HG03354 (cell line): ENCODE measurements around the gene MACROH2A1.

ENCODE experiments used
- ATAC-seq: cut with Tn5 transposase; IDR thresholded peaks from one replicate; pipeline ENCODE4 v1.9.1; 2021; ENCODE audit warnings: mild to moderate bottlenecking; ENCODE audit not compliant: unreplicated experiment, poor library complexity, severe bottlenecking

Gene MACROH2A1

GRCh38 chr5:135323701-135324132 is 75.3 kb downstream of the MACROH2A1 start:
- no peak for ATAC-seq

DNA sequence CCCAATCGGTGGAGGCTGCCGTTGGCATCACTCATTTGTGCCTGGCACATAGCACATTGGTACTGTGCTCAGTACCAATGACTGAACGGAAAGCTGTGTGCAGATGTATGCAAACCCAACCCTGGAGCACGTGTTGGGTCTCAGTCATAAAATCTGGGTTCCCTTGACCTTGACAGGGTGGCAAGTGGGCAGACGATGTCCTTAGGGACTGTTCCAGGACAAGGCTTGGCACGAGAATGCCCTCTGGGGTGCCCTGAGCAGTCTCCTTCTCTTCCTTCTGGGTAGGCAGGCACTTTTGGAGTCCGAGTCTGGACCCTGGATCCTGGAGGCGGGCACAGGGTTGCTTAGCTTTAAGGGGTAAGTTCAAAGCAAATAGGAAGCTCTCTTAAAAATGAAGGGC is 75.8 kb downstream of the MACROH2A1 start:
- ATAC-seq = no peak

- ATAC-seq = no peak
Measured at GRCh38 chr5:135322744-135323143, 76.3 kb downstream of the MACROH2A1 start.

- no peak for ATAC-seq
Measured at GRCh38 chr5:135322271-135322670, 76.8 kb downstream of the MACROH2A1 start.

- ATAC-seq = no peak
Measured at GRCh38 chr5:135320718-135321484, 78.1 kb downstream of the MACROH2A1 start.

DNA sequence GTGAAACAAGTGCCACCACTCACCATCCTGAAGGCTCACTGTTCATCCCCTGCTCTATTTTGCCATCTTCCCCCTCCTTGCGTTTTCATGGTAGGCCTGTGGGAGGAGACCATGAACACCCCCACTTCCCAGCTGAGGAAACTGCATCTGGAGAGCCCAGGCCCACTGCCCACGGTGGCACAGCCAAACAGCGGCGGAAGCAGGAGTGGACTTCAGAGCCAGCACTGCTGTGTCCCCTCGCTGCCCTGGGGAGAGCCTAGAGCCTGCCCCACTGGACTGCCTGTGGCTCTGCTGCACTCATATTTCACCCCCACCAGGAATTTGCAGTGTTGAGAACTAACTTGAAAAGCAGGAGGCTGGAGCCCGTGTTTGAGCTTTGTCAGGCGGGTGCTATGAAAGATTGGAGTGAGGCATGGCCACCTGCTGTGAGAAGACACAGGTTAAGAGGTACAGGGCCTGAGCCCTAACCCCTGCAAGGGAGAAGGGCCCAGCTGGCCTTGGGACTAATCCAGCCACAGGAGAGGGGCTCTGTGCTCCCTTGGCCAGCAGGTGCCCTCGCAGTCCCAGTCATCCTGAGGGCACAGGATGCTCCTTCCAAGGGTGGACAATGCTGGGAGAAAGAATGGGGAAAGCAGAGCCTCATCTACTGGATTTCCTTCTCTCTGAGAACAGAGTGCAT is 79.0 kb downstream of the MACROH2A1 start:
- no peak for ATAC-seq

DNA sequence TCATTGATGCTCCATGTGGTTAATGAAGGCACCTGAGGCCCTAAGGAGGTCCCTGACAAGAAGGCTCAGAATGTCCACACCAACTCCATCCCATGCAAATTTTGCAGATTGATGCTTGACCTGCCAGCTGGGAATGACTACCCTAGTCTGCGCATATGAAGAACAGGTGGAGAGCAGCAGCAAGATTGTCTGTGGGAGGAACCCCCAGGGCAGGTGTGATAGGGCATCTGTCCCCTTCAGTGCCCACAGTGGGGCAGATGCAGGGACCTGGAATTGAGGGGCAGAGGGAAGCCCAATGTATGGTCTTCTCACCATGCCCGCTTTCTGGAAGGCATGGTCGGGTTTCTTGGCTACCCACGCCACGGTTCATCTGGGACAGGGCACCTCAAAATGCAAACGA is 79.6 kb downstream of the MACROH2A1 start:
- no peak for ATAC-seq

- no peak for ATAC-seq
Measured at GRCh38 chr5:135318924-135319323, 80.1 kb downstream of the MACROH2A1 start.

- ATAC-seq = no peak
Measured at GRCh38 chr5:135318037-135318436, 81.0 kb downstream of the MACROH2A1 start.

DNA sequence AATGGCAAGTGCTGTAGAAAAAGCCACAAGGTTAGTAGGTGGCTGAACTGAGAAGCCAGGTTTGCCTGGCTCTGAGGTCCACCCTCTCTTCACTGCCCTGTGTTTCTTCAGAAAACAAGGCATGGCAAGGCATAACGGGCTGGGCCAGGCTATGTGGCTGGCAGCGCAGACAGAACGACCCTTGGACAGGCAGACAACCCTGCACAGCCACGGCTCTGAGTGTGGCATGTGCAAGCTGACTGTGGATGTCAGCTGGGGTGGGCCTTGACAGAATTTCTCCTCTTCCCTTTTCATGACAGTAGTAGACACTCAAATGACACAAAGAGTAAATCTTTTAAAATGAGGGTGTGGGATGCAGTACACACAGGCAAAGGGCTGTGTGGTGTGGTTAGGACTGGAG is 81.7 kb downstream of the MACROH2A1 start:
- no peak for ATAC-seq

GRCh38 chr5:135315386-135315785 is 83.6 kb downstream of the MACROH2A1 start:
- ATAC-seq = no peak

DNA sequence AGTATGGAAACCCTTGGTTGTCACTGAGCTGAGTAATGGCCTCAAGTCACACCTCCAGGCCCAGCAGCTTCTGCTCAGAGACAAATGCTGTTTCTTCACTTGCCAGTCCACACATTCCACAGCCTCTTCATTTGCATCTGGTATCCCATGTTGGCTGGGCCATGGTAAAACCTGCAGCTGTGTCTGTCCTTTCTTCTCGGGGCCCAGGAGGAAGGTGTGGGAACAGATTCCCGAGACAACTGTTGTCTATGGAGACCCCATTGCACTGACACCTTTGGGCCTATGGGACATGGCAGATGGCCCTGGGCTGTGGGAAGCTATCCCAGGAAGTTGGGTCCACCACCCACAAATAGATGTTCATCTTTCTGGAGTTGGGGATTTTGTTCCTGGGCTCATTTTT is 85.1 kb downstream of the MACROH2A1 start:
- no peak for ATAC-seq

- ATAC-seq = no peak
Measured at GRCh38 chr5:135313405-135313804, 85.6 kb downstream of the MACROH2A1 start.

GRCh38 chr5:135312255-135312935 is 86.6 kb downstream of the MACROH2A1 start:
- ATAC-seq = no peak

GRCh38 chr5:135310328-135310989 is 88.6 kb downstream of the MACROH2A1 start:
- ATAC-seq = no peak

DNA sequence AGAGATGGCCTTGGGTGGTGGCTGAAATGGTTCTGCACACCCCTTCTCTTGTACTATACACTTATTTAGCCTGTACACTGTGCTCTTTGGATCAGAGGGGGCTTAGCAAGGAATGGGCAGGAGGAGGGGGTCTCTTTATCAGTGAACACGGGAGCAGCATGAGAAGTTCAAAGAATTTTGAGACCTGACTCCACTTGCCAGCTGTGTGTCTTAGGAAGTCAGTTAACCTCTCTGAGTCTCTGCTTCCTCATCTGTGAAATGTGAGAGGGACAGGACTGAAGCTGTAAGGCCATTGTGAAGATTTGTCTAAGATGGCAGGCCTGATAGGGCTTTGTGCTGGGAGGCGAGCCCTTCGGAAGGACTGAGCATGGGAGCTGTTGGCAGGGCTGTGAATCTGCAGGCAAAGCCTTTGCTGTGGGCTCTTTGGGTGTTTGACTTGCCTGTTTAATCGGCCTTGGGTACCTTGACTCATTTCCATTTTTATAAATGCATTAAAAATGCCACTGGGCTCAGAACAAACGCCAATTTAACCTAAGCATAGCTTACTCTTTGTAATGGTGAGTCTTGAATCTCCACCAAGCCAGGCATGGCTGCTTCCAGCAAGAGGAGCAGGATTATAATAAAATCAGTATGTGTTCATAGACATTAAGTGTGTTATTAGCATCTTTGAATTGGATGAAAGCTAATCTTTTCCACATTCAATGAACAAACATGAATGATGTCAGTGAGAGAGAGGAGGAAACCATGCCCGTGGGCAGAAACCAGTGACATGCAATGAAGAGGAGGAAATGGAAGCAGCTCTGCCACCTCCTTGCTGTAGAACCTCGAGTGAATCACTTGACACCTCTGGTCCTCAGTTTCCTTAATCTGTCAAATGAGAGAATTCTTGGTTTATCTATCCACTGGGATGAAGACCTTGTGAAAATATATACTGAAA is 89.4 kb downstream of the MACROH2A1 start:
- ATAC-seq = no peak

DNA sequence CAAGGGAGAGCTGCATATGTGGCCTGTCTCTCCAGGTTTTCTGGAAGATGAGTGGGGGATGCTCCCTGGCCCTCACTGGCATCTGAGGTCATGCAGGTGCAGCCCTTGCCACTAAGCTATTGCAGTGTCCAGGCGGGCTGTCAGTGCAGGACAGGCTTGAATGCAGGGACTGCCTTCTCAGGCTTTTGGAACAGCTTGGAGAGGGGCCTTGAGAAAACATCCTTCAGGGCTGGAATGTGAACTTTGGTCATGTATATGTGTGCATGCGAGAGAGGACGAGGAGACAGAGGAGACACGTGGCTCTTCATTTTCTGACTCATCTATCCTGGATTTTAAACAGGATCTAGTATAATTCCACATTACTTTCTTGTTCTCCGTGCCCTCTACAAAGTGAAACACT is 90.3 kb downstream of the MACROH2A1 start:
- ATAC-seq = no peak

DNA sequence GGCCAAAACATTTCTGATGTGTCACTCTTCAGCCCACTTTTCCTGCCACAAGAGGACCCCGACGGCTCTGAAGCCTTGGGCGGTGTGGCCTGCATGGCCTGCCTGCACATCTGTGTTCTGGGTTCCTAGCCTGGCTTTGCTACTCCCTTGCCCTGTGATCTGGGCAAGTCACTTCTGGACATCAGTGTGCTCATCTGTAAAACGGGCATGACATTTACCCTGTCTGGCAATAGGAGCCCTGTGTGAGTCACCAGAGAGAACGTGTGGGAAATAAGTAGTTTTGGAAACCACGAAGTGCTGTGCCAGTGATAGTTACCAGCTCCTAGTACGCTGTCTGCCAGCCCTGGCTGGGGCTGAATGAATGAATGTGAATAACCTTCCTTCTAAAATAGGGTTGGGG is 90.8 kb downstream of the MACROH2A1 start:
- ATAC-seq = no peak
